WERI-Rb-1 (cell line): ENCODE results near the gene PIAS1.

Source experiments
- DNase-seq: peaks from one replicate; pipeline ENCODE4 v3.0.0-alpha.2; 2020
- H3K27ac ChIP-seq: fragments of 250-450 bp; sonication (Bioruptor Pico); 2 replicates; pipeline ENCODE4 v1.5.1; 2020; ENCODE audit warnings: mild to moderate bottlenecking, moderate library complexity
- H3K27me3 ChIP-seq: fragments of 250-450 bp; sonication (Bioruptor Pico); 2 replicates; pipeline ENCODE4 v1.5.1; 2021; ENCODE audit warnings: mild to moderate bottlenecking, low read depth, moderate library complexity; ENCODE audit not compliant: insufficient read depth, severe bottlenecking
- H3K36me3 ChIP-seq: fragments of 250-450 bp; sonication (Bioruptor Pico); 2 replicates; pipeline ENCODE4 v1.5.1; 2020; ENCODE audit warnings: mild to moderate bottlenecking, moderate library complexity
- H3K4me3 ChIP-seq: 2 replicates; pipeline ENCODE4 v1.5.1; 2011; ENCODE audit warnings: low read depth, mild to moderate bottlenecking, control low read depth, low read length
- H3K9me3 ChIP-seq: fragments of 250-450 bp; sonication (Bioruptor Pico); 2 replicates; pipeline ENCODE4 v1.5.1; 2021; ENCODE audit warnings: mild to moderate bottlenecking, moderate library complexity; ENCODE audit not compliant: severe bottlenecking
- CTCF ChIP-seq: IDR thresholded peaks from 2 replicates; pipeline ENCODE4 v1.5.1; 2011; ENCODE audit warnings: low read depth, mild to moderate bottlenecking, control low read depth, inconsistent platforms, low read length

PIAS1 gene

GRCh38 chr15:68113751-68114150, 59.6 kb downstream of the PIAS1 start:
- H3K27ac ChIP-seq, result no peak overlapping the region
- H3K4me3 ChIP-seq, result no peak overlapping the region
- H3K36me3 ChIP-seq, result no peaks in the 10 kb centered on the region
- no peak for TF ChIP-seq CTCF
- no peaks in the 10 kb centered on the region for H3K9me3 ChIP-seq
- H3K27me3 ChIP-seq, result no peaks in the 10 kb centered on the region
- no peak for DNase-seq

GRCh38 chr15:68114356-68114755, 60.2 kb downstream of the PIAS1 start:
- Histone ChIP-seq H3K36me3 (no peaks in the 10 kb centered on the region), H3K27me3 (no peaks in the 10 kb centered on the region), H3K27ac (no peak overlapping the region), H3K9me3 (no peaks in the 10 kb centered on the region), H3K4me3 (no peak overlapping the region)
- no peak for DNase-seq
- no peak for TF ChIP-seq CTCF

DNA sequence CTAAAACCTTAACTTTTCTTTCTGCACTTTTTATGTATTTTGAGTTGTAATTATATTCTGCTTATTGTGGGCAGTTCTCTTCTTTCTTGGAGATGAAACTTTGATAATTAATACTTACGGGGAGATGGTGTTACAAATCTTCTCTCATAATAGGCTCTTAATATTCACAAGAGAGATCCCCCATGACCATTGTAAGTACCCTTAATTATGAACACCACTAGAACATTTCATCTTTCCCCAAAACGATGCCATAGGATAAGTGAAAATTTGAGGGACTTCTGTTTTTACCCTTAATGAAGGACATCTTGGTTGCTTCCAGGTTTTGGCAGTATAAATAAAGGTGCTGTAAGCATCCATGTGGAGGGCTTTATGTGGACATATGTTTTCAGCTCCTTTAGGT, 60.7 kb downstream of the PIAS1 start:
- no peak overlapping the region for H3K4me3 ChIP-seq
- TF ChIP-seq CTCF, result no peak

DNA sequence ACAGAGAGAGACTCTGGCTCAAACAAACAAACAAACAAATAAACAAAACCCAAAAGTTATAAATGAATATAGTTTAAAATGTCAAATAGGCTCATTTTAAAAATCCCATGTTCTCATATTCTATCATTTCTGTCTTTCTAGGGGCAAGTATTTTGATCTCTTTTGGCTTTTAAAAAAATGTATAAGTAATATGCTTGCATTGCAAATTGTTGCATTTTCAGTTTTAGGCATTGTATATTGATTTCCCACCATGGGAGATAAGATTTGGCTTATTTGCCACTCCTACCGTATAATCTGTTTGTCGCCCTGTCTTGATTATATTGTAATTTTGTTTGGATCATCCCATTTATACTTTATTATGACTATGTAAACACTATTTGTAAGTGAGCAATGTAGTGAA, 70.6 kb downstream of the PIAS1 start:
- Histone ChIP-seq H3K4me3 (no peak overlapping the region), H3K36me3 (peaks cover 2% of the 10 kb centered on the region; the same call in 1 of the 2 replicates), H3K27ac (no peak overlapping the region), H3K27me3 (no peaks in the 10 kb centered on the region), H3K9me3 (no peaks in the 10 kb centered on the region)
- DNase-seq, result no peak
- no peak for TF ChIP-seq CTCF

More for the DNA sequence above, 60.7 kb downstream of the PIAS1 start:
- no peak for DNase-seq
- Histone ChIP-seq H3K27ac (no peak overlapping the region), H3K36me3 (no peaks in the 10 kb centered on the region), H3K27me3 (no peaks in the 10 kb centered on the region), H3K9me3 (no peaks in the 10 kb centered on the region)

- Histone ChIP-seq H3K4me3 (no peak overlapping the region), H3K27ac (no peak overlapping the region), H3K36me3 (peaks cover 2% of the 10 kb centered on the region; the same call in 1 of the 2 replicates), H3K9me3 (no peaks in the 10 kb centered on the region), H3K27me3 (no peaks in the 10 kb centered on the region)
- no peak for DNase-seq
- TF ChIP-seq CTCF, result no peak
Measured at GRCh38 chr15:68126396-68126795, 72.3 kb downstream of the PIAS1 start.

- TF ChIP-seq CTCF, result no peak
- Histone ChIP-seq H3K36me3 (no peaks in the 10 kb centered on the region), H3K4me3 (no peak overlapping the region), H3K27ac (no peak overlapping the region), H3K27me3 (no peaks in the 10 kb centered on the region), H3K9me3 (no peaks in the 10 kb centered on the region)
- no peak for DNase-seq
Measured at GRCh38 chr15:68129072-68129471, 75.0 kb downstream of the PIAS1 start.
